D721Med (cell line): ENCODE measurements around the gene PXDN.
"Not testable (repeated sequence)": the region's sequence is repeated elsewhere in the genome, so short reads cannot be mapped to it uniquely, and the experiment has no call there.

ENCODE experiments used
- DNase-seq: peaks from one replicate; pipeline ENCODE4 v3.0.0; 2011; ENCODE audit warnings: low spot score; ENCODE audit not compliant: insufficient read length
- FAIRE-seq: peaks from 2 replicates; lab custom pipeline; 2011; peaks lifted over from hg19 to GRCh38; lab: Jason Lieb, UNC
- TF ChIP-seq, protein P1 (sequence below): IDR thresholded peaks from 2 replicates; pipeline ENCODE4 v1.5.1; 2012; ENCODE audit warnings: mild to moderate bottlenecking, control low read depth; ENCODE audit not compliant: insufficient read depth; ENCODE audit errors: missing control alignments

PXDN gene

DNA sequence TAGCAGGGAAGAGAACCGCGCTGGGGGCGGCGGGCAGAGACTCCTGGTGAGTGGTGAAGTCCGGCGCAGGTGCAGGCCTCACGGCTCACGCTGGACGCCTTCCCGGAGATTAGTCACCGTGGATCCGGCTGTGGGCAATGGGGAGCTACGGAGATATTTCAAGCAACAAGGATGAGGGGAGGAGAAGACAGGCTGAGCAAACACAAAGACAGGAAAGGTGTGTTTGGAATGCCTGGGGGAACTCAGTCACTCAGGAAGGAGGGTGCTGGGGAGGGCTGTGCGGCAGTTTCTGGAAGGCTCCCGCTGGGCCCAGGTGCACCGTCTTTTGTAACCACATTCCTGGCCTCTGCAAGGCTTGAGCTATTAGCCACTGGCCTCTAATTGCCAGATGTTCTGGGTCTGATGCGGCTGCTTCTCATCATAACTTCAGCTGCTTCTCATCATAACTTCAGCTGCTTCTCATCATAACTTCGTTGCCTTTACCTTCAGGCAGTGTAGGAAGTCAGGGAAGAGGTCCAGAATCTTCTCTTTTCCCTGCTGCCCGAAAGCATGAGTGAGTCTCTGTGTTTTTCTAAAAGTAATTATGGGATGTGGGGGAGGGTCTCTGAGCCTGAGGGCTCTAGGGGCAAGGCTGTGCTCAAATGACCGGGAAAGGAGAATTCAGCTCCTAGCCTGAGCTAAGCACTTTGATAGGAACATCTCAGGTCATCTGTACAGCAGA is 118.9 kb downstream of the PXDN start:
- TF ChIP-seq, protein P1, sequence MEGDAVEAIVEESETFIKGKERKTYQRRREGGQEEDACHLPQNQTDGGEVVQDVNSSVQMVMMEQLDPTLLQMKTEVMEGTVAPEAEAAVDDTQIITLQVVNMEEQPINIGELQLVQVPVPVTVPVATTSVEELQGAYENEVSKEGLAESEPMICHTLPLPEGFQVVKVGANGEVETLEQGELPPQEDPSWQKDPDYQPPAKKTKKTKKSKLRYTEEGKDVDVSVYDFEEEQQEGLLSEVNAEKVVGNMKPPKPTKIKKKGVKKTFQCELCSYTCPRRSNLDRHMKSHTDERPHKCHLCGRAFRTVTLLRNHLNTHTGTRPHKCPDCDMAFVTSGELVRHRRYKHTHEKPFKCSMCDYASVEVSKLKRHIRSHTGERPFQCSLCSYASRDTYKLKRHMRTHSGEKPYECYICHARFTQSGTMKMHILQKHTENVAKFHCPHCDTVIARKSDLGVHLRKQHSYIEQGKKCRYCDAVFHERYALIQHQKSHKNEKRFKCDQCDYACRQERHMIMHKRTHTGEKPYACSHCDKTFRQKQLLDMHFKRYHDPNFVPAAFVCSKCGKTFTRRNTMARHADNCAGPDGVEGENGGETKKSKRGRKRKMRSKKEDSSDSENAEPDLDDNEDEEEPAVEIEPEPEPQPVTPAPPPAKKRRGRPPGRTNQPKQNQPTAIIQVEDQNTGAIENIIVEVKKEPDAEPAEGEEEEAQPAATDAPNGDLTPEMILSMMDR = no peak
- FAIRE-seq (no peak), DNase-seq (no peak)

DNA sequence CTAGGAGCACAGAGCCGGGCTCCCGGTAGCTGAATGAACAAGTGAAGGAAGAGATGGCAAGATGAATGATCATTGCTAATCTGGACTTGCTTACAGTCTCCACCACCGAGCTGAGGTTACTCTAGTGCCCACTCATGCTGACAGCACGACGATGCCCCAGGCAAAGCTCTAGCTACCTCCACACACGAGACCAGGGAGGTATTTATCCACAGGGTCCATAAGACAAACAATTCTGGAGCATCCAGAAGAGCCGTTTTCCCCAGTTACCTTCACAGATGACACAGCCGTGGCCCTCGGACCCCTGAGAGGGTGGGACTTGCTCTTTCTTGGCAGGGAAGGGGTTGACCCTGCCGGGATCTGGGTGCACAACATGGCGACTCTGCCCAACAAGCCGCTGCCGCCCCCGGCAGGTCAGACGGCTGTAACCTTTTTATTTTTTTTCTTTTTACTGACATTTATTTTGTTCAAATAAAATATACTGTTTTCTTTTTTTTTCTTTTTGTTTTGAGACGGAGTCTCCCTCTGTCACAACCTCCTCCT is 120.3 kb downstream of the PXDN start:
- DNase-seq = no peak
- FAIRE-seq = no peak
- TF ChIP-seq, protein P1 = no peak

GRCh38 chr2:1622521-1623200 is 121.7 kb downstream of the PXDN start:
- DNase-seq (no peak), FAIRE-seq (no peak)
- TF ChIP-seq, protein P1 = no peak

GRCh38 chr2:1621976-1622375 is 122.3 kb downstream of the PXDN start:
- not testable (repeated sequence) for DNase-seq, FAIRE-seq

DNA sequence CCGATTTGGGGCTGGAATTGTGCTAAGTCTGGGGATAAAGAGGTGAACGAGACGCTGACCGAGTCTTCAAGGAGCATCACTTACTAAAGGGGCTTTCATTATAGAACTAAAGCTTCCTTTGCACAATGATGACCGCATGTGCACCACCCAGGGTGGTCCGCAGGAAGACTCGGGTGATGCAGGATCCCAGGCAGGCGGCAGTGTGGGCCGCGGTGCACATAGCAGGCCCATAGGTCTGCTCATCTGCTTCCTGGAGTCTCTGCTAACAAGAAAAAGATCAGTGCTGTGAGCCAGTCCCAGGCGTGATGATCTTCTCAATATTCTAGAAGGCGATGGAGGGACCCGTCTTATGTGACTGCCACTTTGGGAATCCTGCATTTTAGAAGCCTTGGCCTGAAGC is 122.8 kb downstream of the PXDN start:
- TF ChIP-seq, protein P1 = no peak
- FAIRE-seq (no peak), DNase-seq (no peak)

GRCh38 chr2:1621041-1621440 is 123.3 kb downstream of the PXDN start:
- DNase-seq (no peak), FAIRE-seq (no peak)
- TF ChIP-seq, protein P1 = no peak

DNA sequence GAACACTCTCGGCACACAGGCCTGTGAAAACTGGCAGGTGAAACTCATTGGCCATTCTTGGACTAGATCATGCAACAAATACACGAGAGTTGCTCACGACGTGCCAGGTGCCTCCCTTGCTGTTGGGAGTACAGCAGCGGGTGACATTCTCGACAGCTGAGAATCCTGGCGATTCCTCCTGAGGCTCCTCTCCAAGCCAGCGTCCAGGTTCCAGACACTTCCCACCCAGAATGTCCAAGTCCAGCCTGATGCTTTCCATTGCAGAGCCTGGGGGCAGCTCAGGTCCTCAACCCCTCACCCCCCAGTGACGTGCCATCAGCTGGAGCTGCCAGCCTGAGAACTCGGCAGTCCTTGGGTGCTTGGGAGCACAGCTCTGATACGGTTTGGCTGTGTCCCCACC is 124.2 kb downstream of the PXDN start:
- FAIRE-seq (no peak), DNase-seq (no peak)
- TF ChIP-seq, protein P1 = no peak
